RCC 7860 (cell line): ENCODE data around the gene LYRM1.
"Not testable (repeated sequence)": the region's sequence is repeated elsewhere in the genome, so short reads cannot be mapped to it uniquely, and the experiment has no call there.

Experiments
- DNase-seq: peaks from one replicate; pipeline ENCODE4 v3.0.0-alpha.2; 2015; ENCODE audit warnings: low spot score
- FAIRE-seq: peaks from 2 replicates; lab custom pipeline; 2012; peaks lifted over from hg19 to GRCh38; lab: Jason Lieb, UNC

LYRM1 gene

DNA sequence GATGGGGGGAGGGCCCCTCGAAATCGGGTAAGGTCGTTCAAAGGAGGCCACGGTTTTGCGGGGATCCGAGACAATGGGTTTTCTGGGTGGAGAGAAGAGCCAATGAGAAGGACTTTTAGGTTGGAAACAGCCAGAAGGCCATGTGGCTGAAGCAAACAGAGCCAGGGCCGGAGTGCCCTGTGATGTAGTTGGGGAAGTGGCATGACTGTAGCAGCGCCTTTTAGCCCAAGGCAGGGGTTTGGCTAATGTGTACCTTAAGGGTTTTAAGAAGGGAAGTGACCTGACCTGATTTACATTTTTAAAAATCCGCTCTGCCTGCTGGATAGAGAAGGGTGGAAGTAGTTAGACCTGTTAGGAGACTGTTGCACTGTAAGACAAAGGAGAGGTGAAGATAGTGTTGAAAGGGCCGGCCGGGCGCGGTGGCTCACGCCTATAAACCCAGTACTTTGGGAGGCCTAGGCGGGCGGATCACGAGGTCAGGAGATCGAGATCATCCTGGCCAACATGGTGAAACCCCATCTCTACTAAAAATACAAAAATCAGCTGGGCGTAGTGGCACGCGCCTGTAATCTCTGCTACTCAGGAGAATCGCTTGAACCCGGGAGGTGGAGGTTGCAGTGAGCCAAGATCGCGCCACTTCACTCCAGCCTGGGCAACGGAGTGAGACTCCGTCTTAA lies 1.0 kb downstream of the LYRM1 start:
- DNase-seq (peak; percentile 48), FAIRE-seq (no peak)

- no peak for FAIRE-seq
- no peak for DNase-seq
Measured at GRCh38 chr16:20902426-20902825, 1.9 kb downstream of the LYRM1 start.

GRCh38 chr16:20903116-20903898 lies 2.7 kb downstream of the LYRM1 start:
- FAIRE-seq (no peak), DNase-seq (no peak)

GRCh38 chr16:20903899-20904506 lies 3.4 kb downstream of the LYRM1 start:
- no peak for FAIRE-seq

GRCh38 chr16:20904507-20905081 lies 4.0 kb downstream of the LYRM1 start:
- DNase-seq (peak; percentile 5), FAIRE-seq (no peak)

More at GRCh38 chr16:20903899-20904506, 3.4 kb downstream of the LYRM1 start:
- DNase-seq, result no peak

GRCh38 chr16:20905576-20905975 lies 5.0 kb downstream of the LYRM1 start:
- no peak for FAIRE-seq
- DNase-seq, result no peak

DNA sequence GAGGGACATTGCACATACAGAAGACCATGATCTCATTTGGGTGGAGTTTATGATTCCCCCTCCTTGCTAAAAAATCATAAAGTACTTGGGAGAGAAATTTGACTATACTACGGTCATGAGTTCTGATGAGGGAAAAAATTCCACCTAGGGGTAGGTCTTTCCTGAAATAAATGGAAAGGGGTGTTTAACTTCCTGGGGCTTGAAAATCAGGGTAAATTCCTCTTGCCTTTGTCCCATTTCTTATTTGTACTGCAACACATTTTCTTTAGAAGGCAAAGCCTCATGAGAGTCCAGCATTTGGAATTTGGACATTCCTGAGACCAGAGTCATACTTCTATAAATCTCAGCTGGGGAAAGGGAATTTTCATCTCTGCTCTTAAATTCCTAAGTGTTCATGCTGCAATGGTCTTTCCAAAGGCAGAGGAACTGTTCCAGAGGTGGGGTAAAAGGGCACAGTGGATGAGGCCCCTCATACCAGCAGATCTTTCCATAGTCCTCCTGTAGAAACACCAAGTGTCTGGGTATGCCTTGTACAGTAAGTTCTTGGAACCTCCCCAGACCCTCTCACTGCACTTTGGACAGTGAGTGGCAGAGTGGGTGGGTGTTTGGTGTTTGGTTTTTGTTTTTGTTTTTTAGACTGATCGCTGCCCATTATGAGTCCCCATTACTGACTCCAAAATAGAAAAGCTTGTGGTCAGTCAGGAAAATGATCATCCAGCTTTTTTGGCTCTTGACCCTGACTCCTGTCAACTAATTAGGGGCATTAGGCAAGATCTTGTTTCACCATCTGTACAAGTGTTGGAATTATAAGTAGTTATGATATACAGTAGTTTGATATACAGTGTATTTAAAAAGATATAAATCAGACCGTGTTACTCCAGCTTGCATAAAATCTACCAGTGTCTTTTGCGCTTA lies 6.0 kb downstream of the LYRM1 start:
- DNase-seq (peak; percentile 55), FAIRE-seq (no peak)

- peak; percentile 85 for DNase-seq
- FAIRE-seq, result peak; percentile 87
Measured at GRCh38 chr16:20910781-20911321, 10.3 kb downstream of the LYRM1 start.

DNA sequence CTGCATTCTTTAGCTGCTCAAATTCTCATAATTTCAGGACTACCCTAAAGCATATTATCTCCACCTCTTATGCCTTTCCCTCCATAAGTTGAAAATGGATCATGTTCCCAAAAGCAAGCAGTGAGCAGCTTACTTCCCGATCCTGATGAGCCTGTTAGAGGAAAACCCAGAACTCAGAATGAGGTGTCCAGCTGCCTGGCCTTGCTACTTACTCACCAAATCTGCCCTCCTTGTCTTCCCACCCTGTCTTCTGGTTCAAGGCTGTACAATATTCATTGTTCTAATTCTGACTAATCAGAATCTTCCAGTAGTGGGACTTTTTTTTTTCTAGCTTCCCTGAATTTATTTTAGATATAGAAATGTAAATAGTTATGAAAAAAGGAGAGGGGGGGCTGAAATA lies 10.8 kb downstream of the LYRM1 start:
- DNase-seq, result peak; percentile 63

DNA sequence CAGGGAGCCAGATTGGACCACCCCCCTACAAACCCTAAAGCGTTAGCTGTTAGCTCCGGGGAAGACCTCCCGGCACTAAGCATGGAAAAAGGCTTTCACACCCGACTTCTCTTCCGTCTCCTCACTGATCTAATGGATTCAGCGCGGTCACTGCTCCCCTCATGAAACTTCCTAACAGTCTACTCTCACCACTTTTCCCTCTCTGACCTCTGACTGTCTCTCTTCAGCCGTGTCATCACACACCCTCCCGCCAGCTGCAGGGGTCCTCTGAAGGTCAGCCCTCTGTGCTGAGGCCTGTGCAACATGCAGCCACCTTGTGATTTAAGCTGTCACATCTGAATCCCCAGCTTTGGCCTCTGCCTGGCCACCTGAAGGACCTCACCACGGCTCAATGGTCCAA lies 15.7 kb downstream of the LYRM1 start:
- no peak for DNase-seq
- no peak for FAIRE-seq

More for the DNA sequence above, 10.8 kb downstream of the LYRM1 start:
- peak; percentile 11 for FAIRE-seq

DNA sequence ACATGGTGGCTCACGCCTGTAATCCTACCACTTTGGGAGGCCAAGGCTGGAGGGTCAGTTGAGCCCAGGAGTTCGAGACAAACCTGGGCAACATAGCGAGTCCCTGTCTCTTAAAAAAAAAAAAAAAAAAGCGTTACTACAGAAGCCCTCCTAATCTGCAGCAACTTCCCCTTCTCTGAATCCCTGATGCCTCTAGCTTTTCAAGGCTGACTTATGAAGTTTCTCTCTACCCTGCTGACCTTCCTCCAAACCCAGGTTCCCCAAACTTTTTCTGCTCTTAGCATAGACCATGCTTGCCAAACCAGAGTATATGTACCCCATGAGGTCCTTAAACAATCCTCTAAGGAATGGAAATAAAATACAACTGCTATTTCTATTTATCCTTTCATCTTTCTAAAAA lies 16.4 kb downstream of the LYRM1 start:
- DNase-seq, result no peak

DNA sequence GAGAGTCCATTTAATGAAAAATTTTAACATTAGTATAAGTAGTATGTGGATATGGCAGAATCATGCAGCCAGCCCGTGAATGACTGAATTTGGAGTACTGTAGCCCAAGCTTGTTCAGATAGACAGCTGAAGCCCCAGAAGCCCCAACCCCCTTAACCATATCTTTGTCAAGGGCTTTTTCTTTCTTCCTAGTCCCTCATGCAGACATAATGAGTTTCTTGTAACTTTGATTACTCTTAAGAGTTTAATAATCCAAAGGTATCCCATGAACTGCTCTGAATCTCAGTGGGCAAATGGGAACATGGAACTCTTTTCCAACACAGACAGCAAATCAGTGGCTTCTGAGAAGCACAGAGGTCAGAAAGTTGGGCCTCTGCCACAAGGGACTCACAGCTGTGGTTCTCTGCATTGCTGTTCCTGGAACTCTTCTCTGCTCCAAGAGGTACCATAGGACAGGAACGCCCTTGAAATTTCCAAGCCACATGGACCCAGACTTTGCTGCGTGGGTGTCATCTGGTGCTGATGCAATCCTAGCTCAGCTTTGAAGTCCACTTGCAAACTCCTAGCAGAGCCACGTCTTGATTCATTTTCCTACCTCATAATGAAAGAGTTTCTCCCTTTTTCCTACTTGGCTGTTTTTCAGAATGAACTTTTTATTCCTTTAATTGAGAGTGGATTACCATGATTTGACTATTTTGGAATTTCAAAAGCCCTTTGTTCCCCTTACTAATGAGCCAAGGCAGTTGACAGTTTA lies 18.1 kb downstream of the LYRM1 start:
- FAIRE-seq, result no peak
- no peak for DNase-seq

More for the DNA sequence above, 16.4 kb downstream of the LYRM1 start:
- no peak for FAIRE-seq

DNA sequence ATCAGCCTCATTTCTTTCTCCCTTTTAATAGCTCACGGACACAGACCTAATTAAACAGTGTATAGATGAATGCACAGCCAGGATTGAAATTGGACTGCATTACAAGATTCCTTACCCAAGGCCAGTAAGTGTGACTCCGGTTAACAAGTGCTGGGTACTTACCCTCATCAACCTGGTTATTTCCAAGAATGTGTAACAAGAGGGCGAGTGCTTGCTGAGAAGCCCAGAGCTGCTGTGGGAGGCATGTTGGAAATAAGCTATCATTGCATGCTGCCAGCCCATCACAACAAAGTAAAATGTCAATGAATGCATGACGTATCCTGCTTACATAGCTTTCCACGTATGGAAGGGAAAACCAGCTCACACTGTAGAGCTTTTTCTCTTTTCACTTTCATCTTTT lies 19.5 kb downstream of the LYRM1 start:
- no peak for FAIRE-seq

DNA sequence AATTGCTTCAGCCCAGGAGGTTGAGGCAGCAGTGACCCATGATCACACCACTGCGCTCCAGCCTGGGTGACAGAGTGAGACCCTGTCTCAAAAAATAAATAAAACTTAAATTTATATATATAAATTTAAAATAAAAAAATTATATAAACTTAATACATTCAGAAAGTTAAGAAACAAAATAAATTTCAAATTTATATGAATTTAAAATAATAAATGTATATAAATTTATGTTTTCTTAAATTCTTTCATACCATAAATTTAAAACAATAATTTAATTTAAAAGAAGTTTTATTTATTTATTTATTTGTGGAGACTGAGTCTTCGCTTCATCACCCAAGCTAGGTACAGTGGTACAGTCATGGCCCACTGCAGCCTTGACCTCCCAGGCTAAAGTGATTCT lies 20.2 kb downstream of the LYRM1 start:
- DNase-seq (no peak), FAIRE-seq (peak; percentile 63)

More for the DNA sequence above, 19.5 kb downstream of the LYRM1 start:
- no peak for DNase-seq

DNA sequence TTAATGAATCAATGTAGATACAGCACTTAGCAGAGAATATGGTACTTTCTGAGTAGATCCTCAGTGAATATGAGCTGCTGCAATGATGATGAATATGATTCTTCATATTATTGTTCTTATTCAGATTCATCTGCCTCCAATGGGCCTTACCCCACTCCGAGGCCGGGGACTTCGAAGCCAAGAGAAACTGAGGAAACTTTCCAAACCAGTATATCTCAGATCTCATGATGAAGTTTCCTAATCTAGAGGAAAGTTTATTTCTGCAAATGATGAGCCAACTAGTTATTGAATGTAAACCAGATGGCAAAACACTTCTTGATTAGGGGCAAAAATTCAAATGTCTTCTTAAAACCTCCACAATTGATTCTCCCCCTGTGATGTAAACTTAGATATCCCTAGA lies 23.3 kb downstream of the LYRM1 start:
- DNase-seq, result no peak
- FAIRE-seq, result no peak

GRCh38 chr16:20925751-20926150 lies 25.2 kb downstream of the LYRM1 start:
- FAIRE-seq, result no peak

DNA sequence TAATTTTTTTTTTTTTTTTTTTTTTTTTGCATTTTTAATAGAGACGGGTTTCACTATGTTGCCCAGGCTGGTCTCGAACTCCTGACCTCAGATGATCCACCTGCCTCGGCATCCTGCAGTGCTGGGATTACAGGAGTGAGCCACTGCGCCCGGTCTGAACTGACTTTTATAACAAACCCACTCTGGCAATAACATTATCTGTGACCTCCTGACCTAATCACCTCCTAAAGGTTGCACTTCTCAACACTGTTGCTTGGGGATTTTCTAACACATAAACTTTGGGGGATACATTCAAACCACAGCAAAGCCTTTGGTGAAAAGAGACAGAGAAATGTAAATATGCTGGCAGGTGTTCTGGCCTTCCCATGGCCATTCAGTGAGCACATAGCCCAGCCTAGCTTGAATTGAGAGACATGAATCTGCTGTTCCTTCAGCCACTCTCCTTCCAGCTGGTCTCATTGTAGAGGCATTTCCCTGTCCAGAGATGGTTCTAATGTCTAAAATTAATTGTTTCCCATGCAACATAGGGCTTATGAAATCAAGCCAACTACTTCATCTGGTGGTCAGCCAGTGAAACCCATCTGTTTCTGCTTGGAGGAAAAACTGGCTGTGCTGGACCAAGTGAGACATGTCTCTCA lies 28.3 kb downstream of the LYRM1 start:
- DNase-seq, result no peak
- FAIRE-seq, result no peak

More at GRCh38 chr16:20925751-20926150, 25.2 kb downstream of the LYRM1 start:
- no peak for DNase-seq

DNA sequence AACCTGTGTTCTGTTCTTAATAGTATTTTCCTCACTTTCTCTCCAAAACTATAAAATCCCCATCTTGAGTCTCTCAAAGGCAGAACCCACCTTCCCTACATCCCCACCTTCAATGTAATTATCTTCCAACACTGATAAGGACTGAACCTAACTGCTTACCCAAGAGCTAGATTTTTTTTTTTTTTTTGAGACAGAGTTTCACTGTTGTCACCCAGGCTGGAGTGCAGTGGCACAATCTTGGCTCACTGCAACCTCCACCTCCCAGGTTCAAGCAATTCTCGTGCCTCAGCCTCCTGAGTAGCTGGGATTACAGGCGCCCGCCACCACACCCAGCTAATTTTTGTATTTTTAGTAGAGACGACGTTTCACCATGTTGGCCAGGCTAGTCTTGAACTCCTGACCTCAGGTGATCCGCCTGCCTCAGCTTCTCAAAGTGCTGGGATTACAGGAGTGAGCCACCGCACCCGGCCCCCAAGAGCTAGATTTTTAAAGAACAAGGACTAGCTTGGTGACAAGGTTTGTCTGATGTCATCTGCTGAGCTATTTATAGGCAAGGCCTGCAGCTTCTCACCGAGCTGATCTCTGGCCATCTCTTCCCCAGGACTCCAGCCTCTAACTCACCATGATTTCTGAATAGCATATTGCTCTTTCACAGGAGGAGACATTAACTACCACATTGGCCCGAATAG lies 29.2 kb downstream of the LYRM1 start:
- FAIRE-seq, DNase-seq: not testable (repeated sequence)
